NT2/D1 (cell line): ENCODE measurements around the gene FGD4.

Experiments used
- YY1 ChIP-seq: IDR thresholded peaks from 2 replicates; pipeline ENCODE4 v1.6.1; 2011; ENCODE audit not compliant: insufficient read length, insufficient read depth
- ZNF274 ChIP-seq: IDR thresholded peaks from 2 replicates; pipeline ENCODE4 v1.6.1; 2011; ENCODE audit warnings: mild to moderate bottlenecking, low read depth, low read length

GRCh38 chr12:32369202-32369601 is 30.2 kb upstream of the FGD4 start:
- no peak for TF ChIP-seq YY1
- no peak for TF ChIP-seq ZNF274
